ENCODE results near the gene LGR6.
"Not testable (repeated sequence)": the region's sequence is repeated elsewhere in the genome, so short reads cannot be mapped to it uniquely, and the experiment has no call there.

The LGR6 gene

DNA sequence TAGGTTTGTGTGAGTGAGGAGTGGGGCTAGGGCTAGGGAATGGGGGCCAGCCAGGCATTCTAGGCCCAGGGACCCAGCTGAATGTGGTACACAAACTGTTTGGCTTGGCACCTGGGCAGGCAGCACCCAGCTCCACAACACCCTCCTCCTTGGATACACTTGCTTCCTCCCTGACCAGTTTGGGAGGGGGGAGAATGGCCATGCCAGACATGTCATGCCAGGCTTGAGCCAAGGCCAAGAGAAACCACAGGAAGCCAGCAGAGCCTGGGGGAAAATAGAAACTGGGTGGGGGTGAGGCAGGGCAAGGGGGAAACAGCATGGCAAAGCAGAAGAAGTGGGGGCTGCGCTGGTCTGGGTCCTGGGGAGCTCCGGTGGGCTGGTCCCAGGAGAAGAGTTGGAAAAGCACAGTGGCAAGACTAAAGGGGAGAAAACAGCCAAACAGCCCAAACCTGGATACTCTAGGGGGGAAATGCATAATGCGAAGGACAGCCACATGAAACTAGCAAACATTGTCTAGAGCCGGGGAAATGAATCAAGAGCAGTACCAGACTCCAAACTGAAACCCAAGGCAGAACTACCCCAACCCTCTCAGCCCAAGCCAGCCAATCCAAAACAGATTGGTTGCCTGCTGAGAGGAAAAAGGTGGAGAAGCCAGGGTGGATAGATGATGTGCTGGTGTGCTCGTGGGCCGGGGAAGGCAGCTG, 47.9 kb downstream of the LGR6 start:
- no peak for DNase-seq

GRCh38 chr1:202242080-202242419, 48.5 kb downstream of the LGR6 start:
- DNase-seq: no peak

DNA sequence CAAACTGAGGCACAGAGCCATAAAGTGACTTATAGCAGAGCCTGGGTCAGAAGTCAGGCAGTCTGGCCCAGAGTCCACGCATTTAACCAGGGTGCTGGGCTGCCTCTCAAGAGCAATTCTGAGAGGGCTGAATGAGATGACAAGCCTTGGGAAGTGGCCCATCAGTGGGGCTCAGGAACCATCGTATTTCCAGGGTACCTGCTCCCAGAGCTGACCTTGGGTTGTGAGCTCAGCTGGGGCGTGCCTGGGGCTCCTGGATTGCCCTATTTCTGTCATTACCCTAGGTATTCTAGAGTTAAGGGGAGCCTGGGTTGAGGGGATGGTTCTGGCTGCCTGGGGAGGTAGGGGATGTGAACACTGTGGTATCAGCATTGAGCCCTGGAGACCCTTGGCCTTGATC, 49.4 kb downstream of the LGR6 start:
- DNase-seq: no peak

- peak; percentile 44 for DNase-seq
Observed at GRCh38 chr1:202244841-202245261, 51.3 kb downstream of the LGR6 start.

DNA sequence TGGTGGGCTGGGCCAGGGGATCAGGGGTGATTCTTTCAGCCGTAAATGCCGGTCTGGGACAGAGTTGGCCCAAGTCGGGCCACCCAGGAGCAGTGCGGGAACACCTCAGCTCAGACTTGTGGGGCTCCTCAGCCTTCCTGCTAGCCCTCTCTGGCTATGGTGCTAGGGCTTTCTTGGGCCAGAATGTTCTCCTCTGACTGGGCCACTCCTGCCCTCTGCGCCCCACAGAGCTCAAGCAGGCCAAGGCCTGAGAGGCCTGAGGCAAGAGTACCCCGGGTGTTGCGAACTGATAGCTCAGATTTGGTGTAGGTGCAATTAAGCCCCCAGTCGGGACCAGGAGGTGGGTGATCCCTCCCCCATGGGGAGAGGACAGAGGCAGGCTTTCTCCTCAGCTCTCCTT, 51.8 kb downstream of the LGR6 start:
- DNase-seq: no peak

- DNase-seq: no peak
Observed at GRCh38 chr1:202247104-202247503, 53.5 kb downstream of the LGR6 start.

GRCh38 chr1:202247837-202248795, 54.5 kb downstream of the LGR6 start:
- peak; percentile 44 for DNase-seq

DNA sequence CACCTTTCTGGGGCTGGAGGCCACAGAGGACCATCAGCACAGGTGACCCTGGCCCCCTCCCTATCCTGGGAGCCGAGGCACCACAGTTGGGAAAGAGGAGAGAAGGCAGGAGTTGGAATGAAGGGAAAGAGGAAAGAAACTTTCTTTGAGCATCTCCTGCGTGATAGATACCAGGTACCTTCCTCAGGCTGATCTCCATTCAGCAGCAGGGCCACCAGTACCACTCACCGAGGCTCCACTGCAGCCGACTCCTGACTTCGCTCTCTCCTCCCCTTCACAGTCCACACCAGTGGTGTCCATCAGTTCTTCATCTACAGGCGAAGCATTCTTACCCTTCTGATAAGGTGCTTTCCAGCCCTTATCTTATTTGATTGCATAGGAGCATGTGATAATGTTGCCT, 55.3 kb downstream of the LGR6 start:
- DNase-seq: no peak

DNA sequence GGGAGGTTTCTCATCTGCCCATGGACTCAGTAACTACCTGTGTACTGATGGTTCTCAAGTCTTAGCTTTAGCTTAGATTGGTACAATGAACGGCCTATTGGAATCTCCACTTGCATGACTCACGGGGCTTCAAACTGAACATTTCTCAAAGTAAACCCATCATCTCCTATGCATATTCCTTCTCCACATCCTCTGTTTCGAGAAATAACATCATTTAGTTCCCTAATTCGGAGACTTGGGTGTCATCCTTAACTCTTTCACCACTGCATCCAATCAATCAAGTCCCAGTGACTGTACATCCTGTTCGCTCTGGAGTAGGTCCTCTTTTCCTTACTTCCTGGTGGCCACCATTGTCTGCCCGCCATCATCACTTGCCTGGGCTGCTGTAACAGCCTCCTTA, 55.8 kb downstream of the LGR6 start:
- DNase-seq: no peak

- no peak for DNase-seq
Observed at GRCh38 chr1:202249846-202250245, 56.2 kb downstream of the LGR6 start.

- no peak for DNase-seq
Observed at GRCh38 chr1:202250982-202251381, 57.4 kb downstream of the LGR6 start.

- DNase-seq: no peak
Observed at GRCh38 chr1:202251424-202252256, 58.0 kb downstream of the LGR6 start.

DNA sequence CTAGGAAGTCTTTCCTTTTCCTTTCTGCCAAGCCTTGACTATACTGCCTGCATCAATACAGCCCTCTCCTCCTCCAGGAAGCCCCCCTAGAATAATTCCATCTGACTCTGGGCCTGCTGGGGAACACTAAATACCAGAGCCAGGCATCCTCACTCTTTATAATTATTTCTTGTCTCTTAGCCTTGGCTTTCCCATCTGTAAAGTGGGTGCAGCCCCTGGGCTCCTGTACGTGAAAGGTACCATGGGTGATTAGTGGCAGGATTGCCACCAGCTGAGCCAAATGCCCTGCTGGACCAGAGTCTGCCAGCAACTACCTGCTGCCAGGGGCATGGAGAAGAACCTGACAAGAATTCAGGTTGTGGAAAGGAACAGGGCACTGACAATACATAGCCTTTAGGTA, 58.7 kb downstream of the LGR6 start:
- no peak for DNase-seq

DNA sequence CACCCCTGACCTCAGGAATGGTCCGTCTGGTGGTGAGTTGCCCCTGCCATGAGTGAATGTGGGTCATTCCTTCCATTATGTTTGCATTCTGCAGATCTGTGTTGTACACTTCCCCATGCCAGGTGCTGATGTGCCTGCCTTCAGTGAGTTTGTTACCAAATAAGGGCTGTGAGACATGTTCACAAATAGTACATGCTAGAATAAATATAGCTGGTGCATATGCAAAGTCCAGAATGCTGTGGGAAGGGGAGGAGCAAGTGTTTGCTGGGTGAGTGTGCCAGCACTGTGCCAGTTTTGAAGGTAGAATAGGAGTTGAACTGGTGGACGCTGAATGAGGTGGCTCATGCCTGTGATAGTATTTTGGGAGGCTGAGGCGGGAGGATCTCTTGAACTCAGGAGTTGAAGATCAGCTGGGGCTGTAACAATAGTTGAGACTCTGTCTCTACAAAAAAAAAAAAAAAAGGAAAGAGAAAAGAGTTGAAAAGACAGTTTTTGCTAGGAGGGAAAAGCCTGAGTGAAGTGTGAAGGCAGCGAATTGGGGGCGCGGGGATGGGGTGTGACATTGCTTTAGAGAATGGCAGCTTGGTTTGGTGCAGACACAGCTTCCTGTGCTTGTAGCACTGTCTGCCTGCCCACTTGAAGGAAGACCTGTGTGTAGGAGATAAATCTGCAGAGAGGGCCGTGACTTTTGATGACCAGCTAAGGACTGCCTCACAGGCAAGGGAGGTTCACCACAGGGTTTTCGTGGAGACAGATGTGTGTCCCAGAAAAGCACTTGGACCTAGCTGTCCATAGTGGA, 61.1 kb downstream of the LGR6 start:
- DNase-seq: no peak

GRCh38 chr1:202255343-202255742, 61.7 kb downstream of the LGR6 start:
- DNase-seq: no peak

DNA sequence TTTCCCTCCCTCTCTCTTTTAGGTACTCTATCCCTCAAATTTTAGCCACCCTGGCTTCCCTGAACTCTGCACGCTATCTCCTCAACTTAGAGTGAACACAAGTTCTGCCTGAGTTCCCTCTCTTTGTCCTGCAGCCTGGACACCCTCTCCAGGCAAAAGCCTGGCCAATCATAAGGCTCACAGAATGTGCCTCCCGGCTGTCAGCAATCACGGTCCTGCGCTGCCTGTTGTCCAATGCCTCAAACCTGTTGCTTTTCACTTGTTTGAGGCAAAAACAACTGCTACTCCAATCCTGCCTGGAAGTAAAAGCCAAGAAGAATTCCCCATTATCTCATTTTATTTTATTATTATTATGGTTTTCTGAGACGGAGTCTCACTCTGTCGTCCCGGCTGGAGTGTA, 66.1 kb downstream of the LGR6 start:
- no peak for DNase-seq

- DNase-seq: not testable (repeated sequence)
Observed at GRCh38 chr1:202261209-202261958, 67.8 kb downstream of the LGR6 start.

GRCh38 chr1:202263628-202264027, 70.0 kb downstream of the LGR6 start:
- no peak for DNase-seq

- peak; percentile 69 for DNase-seq
Observed at GRCh38 chr1:202264300-202264699, 70.7 kb downstream of the LGR6 start.

- DNase-seq: no peak
Observed at GRCh38 chr1:202264726-202265125, 71.1 kb downstream of the LGR6 start.

DNA sequence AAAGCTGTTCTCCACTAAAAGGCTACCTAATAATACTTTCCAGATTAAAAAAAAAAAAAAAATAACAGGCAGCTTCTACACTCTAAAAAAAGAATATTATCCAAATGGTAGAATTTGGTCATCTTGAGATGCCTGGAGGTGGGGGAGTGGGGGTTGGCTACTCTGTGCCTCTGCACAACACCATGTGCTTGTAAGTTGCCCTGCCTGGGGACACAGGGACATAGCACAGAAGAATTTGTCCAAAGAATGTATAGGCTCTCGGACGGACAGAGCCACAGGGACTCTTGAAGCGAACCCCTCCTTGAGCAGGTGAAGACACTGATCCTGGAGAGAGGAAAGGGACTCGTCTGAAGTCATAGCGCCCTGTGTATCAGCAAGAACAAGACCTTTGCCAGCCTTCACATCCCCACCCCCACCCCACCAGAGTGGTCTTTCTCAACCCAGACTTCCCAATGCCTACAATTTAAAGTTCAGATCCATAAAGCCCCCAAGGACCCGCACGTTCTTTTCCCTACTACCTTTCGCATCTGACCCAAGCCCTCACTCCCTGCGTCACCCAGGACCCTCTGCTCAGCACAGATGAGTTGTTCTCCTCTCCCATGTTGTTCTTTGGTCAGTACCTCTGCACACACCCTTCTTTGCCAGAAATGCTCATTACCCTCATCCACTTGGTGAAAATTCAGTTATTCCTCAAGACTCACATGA, 72.6 kb downstream of the LGR6 start:
- DNase-seq: peak; percentile 7

All from femur (tissue), 1 donor.